Left cardiac atrium (tissue), 4 donors: Measurements from ENCODE around the gene ARIH1. TPM values are rescaled to one million over a fixed set of nuclear protein-coding genes. Genes with fewer than 3 reads are reported as not detected.

Experiments
- ATAC-seq, 2 donors: fragments of 200-7000 bp; cut with Tn5 transposase; one replicate each; pipeline ENCODE4 v1.9.1; 2020; ENCODE audit warnings: mild to moderate bottlenecking in 2 of 2, moderate library complexity in 2 of 2
- DNase-seq: peaks from one replicate; pipeline ENCODE4 v3.0.0-alpha.2; 2020
- intact Hi-C, 2 donors: fragments of 100-400 bp; cut with DNase I; formaldehyde crosslinking; loops; one replicate each; pipeline versions ENCODE4 v1.14.1 to v1.15.1; 2022 to 2023
- total RNA-seq, 2 donors: library from RNA; stranded (reverse); fragmentation: NEBNext Ultra II Directional; extraction: Animal tissue kit (Norgen Biotek cat#: 25700); gene quantifications; one replicate each; pipeline ENCODE4 v1.2.1, GENCODE V29; 2021
- donor health status: DM: no; HTN: yes; CAD: no.
- donor health status: DM: no; HTN: yes; CAD: no; lungs with severe emphysema.
- donor health status: DM: yes; HTN: yes; CAD: no.
- donor health status: Dilated cardiomyopathy.

The ARIH1 gene
- total RNA-seq, 2 donors from 2014 or later, result 141 to 142 TPM

GRCh38 chr15:72481015-72481659, 7.0 kb downstream of the ARIH1 start:
- intact Hi-C loops, result no loop called here
- no peak for ATAC-seq
- DNase-seq, result no peak

- DNase-seq (no peak), ATAC-seq (no peak)
- intact Hi-C loops, result no loop called here
These were observed 8.1 kb downstream of the ARIH1 start for GRCh38 chr15:72482275-72482674.

DNA sequence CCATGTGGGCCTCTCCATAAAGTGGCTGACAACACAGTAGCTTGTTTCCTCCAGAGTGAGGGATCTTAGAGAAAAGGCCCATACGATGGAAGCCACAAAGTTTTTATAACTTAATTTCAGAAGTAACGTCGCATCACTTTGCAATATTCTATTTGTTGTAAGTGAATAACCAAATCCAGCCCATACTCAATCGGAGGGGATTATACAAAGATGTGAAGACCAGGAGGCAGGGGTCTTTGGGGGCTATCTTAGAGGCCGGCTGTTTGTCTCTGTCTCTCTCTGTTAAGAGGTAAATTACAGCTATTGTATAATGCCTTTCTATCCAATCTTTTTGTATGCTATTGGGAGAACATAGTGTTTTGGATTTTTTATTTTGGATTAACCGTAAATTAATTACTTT, 9.1 kb downstream of the ARIH1 start:
- ATAC-seq (no peak), DNase-seq (no peak)
- intact Hi-C loops, result no loop called here

- ATAC-seq (peak in 1 of 2 donors; percentile 19), DNase-seq (no peak)
- intact Hi-C loops, result no loop called here
These were observed 12.0 kb downstream of the ARIH1 start for GRCh38 chr15:72486144-72486543.

DNA sequence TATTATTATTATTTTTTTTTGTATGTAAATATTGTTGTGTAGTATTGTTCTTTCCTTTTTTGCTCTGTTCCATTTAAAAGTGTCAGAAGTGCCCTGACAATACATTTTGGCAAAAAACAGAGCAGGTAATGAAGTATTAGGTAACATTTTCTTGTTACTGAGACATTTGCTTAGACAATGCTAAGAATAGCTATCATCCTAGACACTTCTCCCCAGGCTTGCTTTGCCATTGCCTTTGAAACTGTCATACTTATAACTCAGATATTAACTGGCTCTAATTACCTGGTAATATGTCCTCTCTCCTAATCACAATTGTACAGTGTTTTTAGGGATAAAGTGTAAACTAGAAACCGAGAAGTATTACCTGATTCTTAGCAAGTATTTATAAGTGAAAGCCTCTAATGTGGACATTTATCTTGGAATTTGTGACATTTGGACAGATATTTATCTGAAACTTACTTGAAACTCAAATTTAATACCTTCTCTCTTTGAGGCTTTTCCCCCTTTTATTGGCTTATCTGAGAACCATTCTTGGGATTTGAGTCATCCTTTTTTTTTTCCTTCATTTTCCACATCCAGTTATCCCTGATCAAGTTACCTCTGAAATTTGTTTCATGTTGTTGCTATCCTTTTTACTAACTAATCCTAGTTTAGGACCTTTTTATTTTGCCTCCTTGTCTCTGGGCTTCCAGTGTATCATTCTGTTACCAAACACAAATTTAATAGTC, 13.1 kb downstream of the ARIH1 start:
- intact Hi-C loops, result no loop called here
- no peak for ATAC-seq
- DNase-seq, result no peak

GRCh38 chr15:72488558-72488957, 14.4 kb downstream of the ARIH1 start:
- DNase-seq (no peak), ATAC-seq (no peak)
- intact Hi-C loops, result no loop called here

- intact Hi-C loops, result no loop called here
- DNase-seq (no peak), ATAC-seq (no peak)
These were observed 15.9 kb downstream of the ARIH1 start for GRCh38 chr15:72489943-72490554.

GRCh38 chr15:72491768-72492167, 17.6 kb downstream of the ARIH1 start:
- DNase-seq, result no peak
- peak in 1 of 2 donors; percentile 73 for ATAC-seq
- intact Hi-C loops, result no loop called here

- intact Hi-C loops, result no loop called here
- peak in 1 of 2 donors; percentile 58 for ATAC-seq
- no peak for DNase-seq
These were observed 18.6 kb downstream of the ARIH1 start for GRCh38 chr15:72492733-72493132.

DNA sequence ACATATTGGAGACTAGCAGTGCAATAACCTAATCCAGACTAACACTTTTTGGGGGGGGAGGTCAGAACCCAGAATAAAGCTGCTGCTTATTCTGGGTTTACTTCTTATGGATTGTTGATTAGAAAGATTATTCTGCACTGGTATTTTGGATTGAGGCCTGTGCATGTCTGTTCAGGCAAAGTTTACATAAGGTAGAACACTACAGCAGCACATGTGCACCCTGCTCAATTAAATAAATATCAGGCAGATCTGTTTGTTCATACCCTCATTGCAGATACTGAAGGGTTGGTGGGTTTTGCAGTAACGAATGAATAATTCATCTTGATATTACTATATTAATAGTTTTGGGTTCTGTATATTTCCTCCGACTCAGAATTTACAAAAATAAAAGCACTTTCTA, 19.1 kb downstream of the ARIH1 start:
- no peak for DNase-seq
- no peak for ATAC-seq
- intact Hi-C loops, result no loop called here

DNA sequence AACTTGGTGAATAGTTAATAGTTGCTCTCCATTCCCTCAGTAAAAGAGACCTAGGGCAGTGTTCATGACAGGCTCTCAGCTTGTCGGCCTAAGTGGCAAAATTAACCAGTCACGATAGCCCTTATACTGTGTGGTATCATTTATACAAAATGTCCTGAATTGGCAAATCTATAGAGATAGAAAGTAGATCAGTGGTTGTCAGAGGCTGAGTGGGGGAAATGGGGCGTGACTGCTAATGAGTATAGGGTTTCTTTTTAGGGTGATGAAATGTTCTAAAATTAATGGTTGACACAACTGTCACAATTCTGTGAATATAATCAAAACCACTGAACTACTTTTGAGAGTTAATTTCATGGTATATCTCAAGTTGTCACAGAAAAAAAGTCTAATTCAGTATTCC, 20.9 kb downstream of the ARIH1 start:
- intact Hi-C loops, result no loop called here
- ATAC-seq (no peak), DNase-seq (no peak)

DNA sequence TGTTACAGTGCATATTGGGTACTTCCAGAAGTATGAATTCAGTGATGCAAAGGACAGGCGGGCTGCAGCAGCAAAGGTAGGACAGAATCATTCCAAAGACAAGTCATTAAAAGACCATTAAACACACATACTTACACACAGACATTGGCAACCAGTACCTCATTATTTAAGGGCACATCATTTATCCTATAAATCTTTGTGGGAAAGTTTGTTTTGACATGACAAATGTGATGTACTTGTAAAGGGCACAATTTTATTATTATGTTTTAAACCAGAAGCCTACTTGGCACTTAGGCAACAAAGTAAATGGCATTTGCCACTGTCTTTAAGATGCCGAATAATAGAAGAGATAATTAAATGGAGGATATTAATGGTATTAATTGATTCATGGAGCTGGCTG, 22.7 kb downstream of the ARIH1 start:
- intact Hi-C loops, result no loop called here
- DNase-seq, result no peak
- no peak for ATAC-seq

GRCh38 chr15:72497402-72497801, 23.3 kb downstream of the ARIH1 start:
- intact Hi-C loops, result no loop called here
- ATAC-seq (no peak), DNase-seq (no peak)

DNA sequence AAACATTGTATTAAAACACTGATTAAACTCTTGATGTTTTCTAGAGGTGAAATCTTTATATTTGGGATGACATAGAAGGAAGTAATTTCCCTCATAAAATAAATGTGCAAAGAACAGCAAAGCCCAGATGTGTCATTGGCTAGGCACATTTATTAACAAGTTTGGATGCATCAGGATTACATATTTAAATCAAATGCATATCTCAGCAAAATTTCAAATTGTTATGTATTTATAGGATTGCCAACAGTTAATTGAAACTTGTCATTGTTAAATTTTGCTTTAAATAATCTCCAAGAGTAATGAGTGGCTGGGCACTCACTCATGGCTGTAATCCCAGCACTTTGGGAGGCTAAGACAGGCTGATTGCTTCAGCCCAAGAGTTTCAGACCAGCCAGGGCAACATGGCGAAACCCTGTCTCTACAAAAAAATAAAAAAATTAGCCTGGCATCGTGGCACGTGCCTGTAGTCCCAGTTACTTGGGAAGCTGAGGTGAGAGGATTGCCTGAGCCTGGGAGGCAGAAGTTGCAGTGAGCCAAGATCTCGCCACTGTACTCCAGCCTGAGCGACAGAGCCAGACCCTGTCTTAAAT, 28.2 kb downstream of the ARIH1 start:
- ATAC-seq (peak; percentile 52 to 57), DNase-seq (no peak)
- intact Hi-C loops, result no loop called here

GRCh38 chr15:72503147-72503546, 29.0 kb downstream of the ARIH1 start:
- ATAC-seq (no peak), DNase-seq (no peak)
- intact Hi-C loops, result no loop called here

GRCh38 chr15:72507402-72508092, 33.4 kb downstream of the ARIH1 start:
- no peak for DNase-seq
- intact Hi-C loops, result no loop called here
- ATAC-seq, result no peak

GRCh38 chr15:72509484-72509883, 35.4 kb downstream of the ARIH1 start:
- no peak for DNase-seq
- intact Hi-C loops, result no loop called here
- no peak for ATAC-seq

- ATAC-seq (no peak), DNase-seq (no peak)
- intact Hi-C loops, result no loop called here
These were observed 37.4 kb downstream of the ARIH1 start for GRCh38 chr15:72511536-72511935.

DNA sequence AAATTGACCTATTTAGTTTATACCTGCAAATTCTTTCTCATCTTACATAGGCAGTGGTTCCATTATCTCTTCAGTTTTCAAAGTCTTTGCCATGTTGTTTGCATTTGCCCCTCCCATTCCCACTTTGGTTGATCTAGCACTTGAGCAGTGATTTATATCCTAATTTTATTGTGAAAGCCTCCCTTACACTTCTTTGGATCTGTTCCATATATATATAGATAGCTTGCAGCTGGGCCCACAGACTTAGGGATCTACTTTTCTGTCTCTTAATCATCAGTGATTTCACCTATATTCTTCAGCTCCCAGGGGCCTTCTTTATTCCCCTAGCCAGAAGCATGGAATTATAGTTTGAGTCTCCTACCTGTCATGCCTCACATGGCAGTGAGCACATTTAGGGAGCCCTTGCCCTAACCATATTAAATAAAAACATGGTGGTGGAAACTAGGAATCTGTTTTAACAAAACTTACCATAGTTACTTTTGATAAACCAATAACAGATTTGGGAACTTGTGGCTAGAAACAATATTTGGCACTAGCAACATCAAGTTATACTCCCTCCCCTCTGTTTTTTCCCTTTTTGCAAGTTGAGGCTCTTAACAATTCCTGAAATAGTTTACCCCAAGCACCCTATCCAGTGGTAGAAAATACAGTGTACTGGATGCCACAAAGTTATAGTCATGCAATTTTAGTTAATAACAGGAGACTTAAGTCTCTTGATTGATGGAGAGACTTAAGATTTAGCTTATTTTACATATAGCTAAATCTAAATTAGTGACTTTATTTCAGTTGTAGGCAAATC, 41.7 kb downstream of the ARIH1 start:
- intact Hi-C loops, result no loop called here
- no peak for ATAC-seq
- no peak for DNase-seq
